ENCODE results near the gene IBSP. TPM values are rescaled to one million over a fixed set of nuclear protein-coding genes. Genes with fewer than 3 reads are reported as not detected.

The IBSP gene
- total RNA-seq, 4 donors from 2014 or later: not detected

GRCh38 chr4:87840149-87840548 lies 40.8 kb downstream of the IBSP start:
- WGBS: 88% methylated on average over 3 of the region's 3 CpGs
- Histone ChIP-seq H3K4me3 (no peak overlapping the region), H3K27me3 (no peaks in the 10 kb centered on the region), H3K4me1 (peaks cover 8 to 9% (median 9%) of the 10 kb centered on the region in 4 donors), H3K9me3 (no peaks in the 10 kb centered on the region), H3K27ac (replicated peaks in 1 of 4) (peak overlapping the region in 2 of 4 donors; percentile 28 to 42), H3K36me3 (no peaks in the 10 kb centered on the region)
- no peak for DNase-seq (ENCODE audit: extremely low spot score)
- TF ChIP-seq POLR2AphosphoS5 (IDR thresholded peaks at IDR 0.05) (no peak), CTCF (IDR thresholded peaks at IDR 0.05) (no peak), EP300 (IDR thresholded peaks at IDR 0.05) (no peak), POLR2A (IDR thresholded peaks at IDR 0.05; ENCODE audit: low read depth) (no peak)
- intact Hi-C loops (cut with DNase I): loop anchor here (10.0 kb wide), 2 partner anchors 375 to 465 kb away; no protein-coding TSS in a partner anchor

- TF ChIP-seq POLR2AphosphoS5 (IDR thresholded peaks at IDR 0.05) (peak in 1 of 2 donors; percentile 29), CTCF (IDR thresholded peaks at IDR 0.05) (no peak)
- intact Hi-C loops (cut with DNase I): loop anchor here (10.0 kb wide), 2 partner anchors 379 to 469 kb away; no protein-coding TSS in a partner anchor
- no peak for DNase-seq (ENCODE audit: extremely low spot score)
- no peaks in the 10 kb centered on the region for H3K36me3 ChIP-seq
- no peaks in the 10 kb centered on the region for H3K9me3 ChIP-seq
- H3K4me1 ChIP-seq: peaks cover 8 to 13% (median 12%) of the 10 kb centered on the region in 4 donors
- no peaks in the 10 kb centered on the region for H3K27me3 ChIP-seq
- no peak overlapping the region for H3K27ac ChIP-seq (replicated peaks in 1 of 4)
- WGBS: 39% methylated on average over 3 of the region's 3 CpGs
- no peak overlapping the region for H3K4me3 ChIP-seq
Measured at GRCh38 chr4:87843936-87844335, 44.6 kb downstream of the IBSP start.

GRCh38 chr4:87844452-87844851 lies 45.1 kb downstream of the IBSP start:
- no peak for TF ChIP-seq CTCF (IDR thresholded peaks at IDR 0.05)
- no peak for TF ChIP-seq POLR2A (IDR thresholded peaks at IDR 0.05; ENCODE audit: low read depth)
- TF ChIP-seq POLR2AphosphoS5 (IDR thresholded peaks at IDR 0.05): no peak
- TF ChIP-seq EP300 (IDR thresholded peaks at IDR 0.05): no peak
- intact Hi-C loops (cut with DNase I): loop anchor here (10.0 kb wide), 2 partner anchors 380 to 470 kb away; no protein-coding TSS in a partner anchor
- DNase-seq (ENCODE audit: extremely low spot score): no peak
- Histone ChIP-seq H3K36me3 (no peaks in the 10 kb centered on the region), H3K4me3 (no peak overlapping the region), H3K9me3 (no peaks in the 10 kb centered on the region), H3K27me3 (no peaks in the 10 kb centered on the region), H3K4me1 (peaks cover 5 to 13% (median 10%) of the 10 kb centered on the region in 4 donors), H3K27ac (replicated peaks in 1 of 4) (no peak overlapping the region)
- WGBS: 0% methylated on average over 1 of the region's 1 CpG

- 91% methylated on average over 5 of the region's 5 CpGs for WGBS
- TF ChIP-seq POLR2AphosphoS5 (IDR thresholded peaks at IDR 0.05) (no peak), EP300 (IDR thresholded peaks at IDR 0.05) (no peak), POLR2A (IDR thresholded peaks at IDR 0.05; ENCODE audit: low read depth) (no peak), CTCF (IDR thresholded peaks at IDR 0.05) (no peak)
- H3K4me3 ChIP-seq: no peak overlapping the region
- peaks cover 5 to 13% (median 11%) of the 10 kb centered on the region in 4 donors for H3K4me1 ChIP-seq
- intact Hi-C loops (cut with DNase I): loop anchor here (5.0 to 10.0 kb wide), 3 partner anchors 381 to 909 kb away; partner anchors contain the start of gene AFF1
- DNase-seq (ENCODE audit: extremely low spot score): no peak
- H3K27me3 ChIP-seq: no peaks in the 10 kb centered on the region
- H3K27ac ChIP-seq (replicated peaks in 1 of 4): no peak overlapping the region
- no peaks in the 10 kb centered on the region for H3K36me3 ChIP-seq
- H3K9me3 ChIP-seq: no peaks in the 10 kb centered on the region
Measured at GRCh38 chr4:87846226-87846625, 46.9 kb downstream of the IBSP start.
